ENCODE results near the gene ATE1.

ATE1 gene

DNA sequence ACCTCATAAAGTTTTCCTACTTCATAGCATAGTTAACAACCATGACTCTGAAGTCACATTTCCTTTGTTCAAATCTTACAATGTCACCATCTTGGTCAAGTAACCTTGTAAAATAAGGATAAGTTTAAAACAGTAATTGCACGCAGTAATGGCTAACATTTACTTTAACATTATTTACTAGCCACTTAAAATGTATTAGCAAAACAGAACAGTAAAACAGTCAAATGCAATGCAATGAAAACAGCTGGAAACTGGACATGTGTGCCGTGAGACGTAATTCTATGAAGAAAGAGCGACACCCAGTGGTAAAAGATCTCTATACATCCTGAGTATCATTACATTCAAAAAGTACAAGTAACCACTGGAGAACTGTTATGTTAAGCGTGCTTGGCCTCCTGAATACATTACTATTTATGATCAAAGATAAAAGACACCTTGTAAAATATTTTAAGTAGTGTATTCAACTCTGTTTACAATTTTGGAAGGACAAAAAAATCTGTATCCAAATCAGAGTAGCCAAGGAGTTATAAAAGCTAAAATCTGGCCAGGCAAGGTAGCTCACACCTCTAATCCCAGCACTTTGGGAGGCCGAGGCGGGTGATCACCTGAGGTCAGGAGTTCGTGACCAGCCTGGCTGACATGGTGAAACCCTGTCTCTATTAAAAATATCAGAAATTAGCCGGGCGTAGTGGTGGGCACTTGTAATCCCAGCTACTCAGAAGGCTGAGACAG lies 27.2 kb downstream of the ATE1 start:
- H3K4me3 ChIP-seq (ENCODE audit: low read depth, low read length): no peak overlapping the region
- no peak for TF ChIP-seq POLR2A (IDR thresholded peaks at IDR 0.05; ENCODE audit: extremely low read depth, insufficient read length)
- TF ChIP-seq CTCF (IDR thresholded peaks at IDR 0.05; ENCODE audit: low read depth, low read length): peak; percentile 54
- TF ChIP-seq MAX (IDR thresholded peaks at IDR 0.05; ENCODE audit: low read depth, low read length): peak; percentile 59
- TF ChIP-seq MYC (IDR thresholded peaks at IDR 0.05; ENCODE audit: low read depth, low read length): peak; percentile 58
- peak; percentile 79 for DNase-seq (ENCODE audit: low read depth)

GRCh38 chr10:121899727-121900126 lies 28.1 kb downstream of the ATE1 start:
- no peak overlapping the region for H3K4me3 ChIP-seq (ENCODE audit: low read depth, low read length)
- no peak for DNase-seq (ENCODE audit: low read depth)

GRCh38 chr10:121891103-121891502 lies 36.7 kb downstream of the ATE1 start:
- no peak overlapping the region for H3K4me3 ChIP-seq (ENCODE audit: low read depth, low read length)
- DNase-seq (ENCODE audit: low read depth): no peak
- no peak for TF ChIP-seq POLR2A (IDR thresholded peaks at IDR 0.05; ENCODE audit: extremely low read depth, insufficient read length)
- no peak for TF ChIP-seq MAX (IDR thresholded peaks at IDR 0.05; ENCODE audit: low read depth, low read length)
- TF ChIP-seq MYC (IDR thresholded peaks at IDR 0.05; ENCODE audit: low read depth, low read length): no peak

More at GRCh38 chr10:121899727-121900126, 28.1 kb downstream of the ATE1 start:
- no peak for TF ChIP-seq POLR2A (IDR thresholded peaks at IDR 0.05; ENCODE audit: extremely low read depth, insufficient read length)
- TF ChIP-seq CTCF (IDR thresholded peaks at IDR 0.05; ENCODE audit: low read depth, low read length): no peak
- no peak for TF ChIP-seq MAX (IDR thresholded peaks at IDR 0.05; ENCODE audit: low read depth, low read length)
- TF ChIP-seq MYC (IDR thresholded peaks at IDR 0.05; ENCODE audit: low read depth, low read length): no peak

DNA sequence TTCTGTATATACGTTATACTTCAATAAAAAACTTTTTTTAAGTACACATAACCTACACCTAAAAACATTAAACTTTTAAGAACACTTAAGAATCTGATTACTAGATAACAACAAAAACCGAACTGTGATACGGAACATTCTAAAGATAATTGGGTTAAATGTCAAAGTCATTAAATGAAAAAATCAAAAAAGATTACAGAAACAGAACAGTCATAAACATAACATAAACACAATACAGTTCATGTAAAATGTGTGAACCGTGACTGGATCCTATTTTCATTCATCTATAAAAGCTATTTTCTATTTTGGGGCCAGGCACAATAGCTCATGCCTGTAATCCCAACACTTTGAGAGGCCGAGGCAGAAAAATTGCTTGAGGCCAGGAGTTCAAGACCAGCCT lies 38.6 kb downstream of the ATE1 start:
- DNase-seq (ENCODE audit: low read depth): no peak
- H3K4me3 ChIP-seq (ENCODE audit: low read depth, low read length): no peak overlapping the region
- TF ChIP-seq POLR2A (IDR thresholded peaks at IDR 0.05; ENCODE audit: extremely low read depth, insufficient read length) (no peak), MAX (IDR thresholded peaks at IDR 0.05; ENCODE audit: low read depth, low read length) (no peak), MYC (IDR thresholded peaks at IDR 0.05; ENCODE audit: low read depth, low read length) (no peak), CTCF (IDR thresholded peaks at IDR 0.05; ENCODE audit: low read depth, low read length) (no peak)

GRCh38 chr10:121886997-121887622 lies 40.7 kb downstream of the ATE1 start:
- no peak overlapping the region for H3K4me3 ChIP-seq (ENCODE audit: low read depth, low read length)
- peak; percentile 80 for DNase-seq (ENCODE audit: low read depth)
- TF ChIP-seq POLR2A (IDR thresholded peaks at IDR 0.05; ENCODE audit: extremely low read depth, insufficient read length): no peak
- peak; percentile 94 for TF ChIP-seq CTCF (IDR thresholded peaks at IDR 0.05; ENCODE audit: low read depth, low read length)
- TF ChIP-seq MYC (IDR thresholded peaks at IDR 0.05; ENCODE audit: low read depth, low read length): no peak
- TF ChIP-seq MAX (IDR thresholded peaks at IDR 0.05; ENCODE audit: low read depth, low read length): no peak

DNA sequence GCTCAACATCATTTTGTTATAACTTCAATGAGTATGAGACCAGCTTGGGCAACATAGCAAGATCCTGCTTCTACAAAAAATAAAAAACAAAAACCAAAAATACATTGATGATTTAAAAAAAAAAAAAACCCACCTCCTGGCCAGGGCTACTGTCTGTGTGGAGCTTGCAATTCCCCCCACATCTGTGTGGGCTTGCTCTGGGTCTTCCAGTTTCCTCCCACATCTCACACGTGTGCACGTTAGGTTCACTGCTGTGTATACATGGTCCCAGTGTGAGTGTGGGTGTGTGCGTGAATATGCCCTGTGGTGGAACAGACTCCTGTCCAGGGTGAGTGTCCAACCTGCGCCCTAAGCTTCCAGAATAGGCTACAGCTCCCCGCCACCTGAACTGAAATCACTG lies 41.6 kb downstream of the ATE1 start:
- no peak for TF ChIP-seq CTCF (IDR thresholded peaks at IDR 0.05; ENCODE audit: low read depth, low read length)
- no peak for DNase-seq (ENCODE audit: low read depth)
- no peak overlapping the region for H3K4me3 ChIP-seq (ENCODE audit: low read depth, low read length)
